ENCODE measurements around the gene MYO5C.

DNA sequence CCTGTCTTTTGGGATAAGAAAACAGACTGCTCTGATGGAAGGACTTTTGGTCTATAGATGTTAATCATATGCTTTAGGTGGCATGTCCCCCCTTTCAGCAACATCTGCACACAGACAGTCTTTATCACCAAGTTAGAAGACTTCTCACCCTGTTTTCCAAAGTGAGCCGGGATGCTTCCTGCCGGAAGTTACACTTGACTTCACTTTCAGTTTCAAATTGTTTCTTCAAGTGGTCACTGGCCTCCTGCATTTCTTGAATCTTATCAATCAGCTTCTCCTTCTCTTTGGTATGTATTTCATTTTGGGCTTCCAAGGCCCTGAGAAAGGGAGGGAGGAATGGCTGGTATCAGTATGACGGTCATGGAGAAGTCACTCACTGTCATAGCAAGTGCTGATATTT is 77.2 kb downstream of the MYO5C start:
- TF ChIP-seq, protein P1, sequence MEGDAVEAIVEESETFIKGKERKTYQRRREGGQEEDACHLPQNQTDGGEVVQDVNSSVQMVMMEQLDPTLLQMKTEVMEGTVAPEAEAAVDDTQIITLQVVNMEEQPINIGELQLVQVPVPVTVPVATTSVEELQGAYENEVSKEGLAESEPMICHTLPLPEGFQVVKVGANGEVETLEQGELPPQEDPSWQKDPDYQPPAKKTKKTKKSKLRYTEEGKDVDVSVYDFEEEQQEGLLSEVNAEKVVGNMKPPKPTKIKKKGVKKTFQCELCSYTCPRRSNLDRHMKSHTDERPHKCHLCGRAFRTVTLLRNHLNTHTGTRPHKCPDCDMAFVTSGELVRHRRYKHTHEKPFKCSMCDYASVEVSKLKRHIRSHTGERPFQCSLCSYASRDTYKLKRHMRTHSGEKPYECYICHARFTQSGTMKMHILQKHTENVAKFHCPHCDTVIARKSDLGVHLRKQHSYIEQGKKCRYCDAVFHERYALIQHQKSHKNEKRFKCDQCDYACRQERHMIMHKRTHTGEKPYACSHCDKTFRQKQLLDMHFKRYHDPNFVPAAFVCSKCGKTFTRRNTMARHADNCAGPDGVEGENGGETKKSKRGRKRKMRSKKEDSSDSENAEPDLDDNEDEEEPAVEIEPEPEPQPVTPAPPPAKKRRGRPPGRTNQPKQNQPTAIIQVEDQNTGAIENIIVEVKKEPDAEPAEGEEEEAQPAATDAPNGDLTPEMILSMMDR (IDR thresholded peaks at IDR 0.05; ENCODE audit: low read depth, low read length) = no peak
- no peak for TF ChIP-seq POLR2A (IDR thresholded peaks at IDR 0.05; ENCODE audit: extremely low read depth, insufficient read length)
- TF ChIP-seq, protein P2, sequence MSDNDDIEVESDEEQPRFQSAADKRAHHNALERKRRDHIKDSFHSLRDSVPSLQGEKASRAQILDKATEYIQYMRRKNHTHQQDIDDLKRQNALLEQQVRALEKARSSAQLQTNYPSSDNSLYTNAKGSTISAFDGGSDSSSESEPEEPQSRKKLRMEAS (IDR thresholded peaks at IDR 0.05; ENCODE audit: low read depth, low read length) = no peak

All from NB4 (cell line).